Vagina (tissue), 2 donors: ENCODE data around the gene ADNP.

Experiments used
- POLR2AphosphoS5 ChIP-seq, 2 donors: sonication (generic); formaldehyde crosslinking; IDR thresholded peaks; one replicate each; pipeline ENCODE4 v1.9.0; 2017; ENCODE audit warnings: antibody characterized with exemption in 2 of 2, mild to moderate bottlenecking in 2 of 2, low read depth in 1 of 2; ENCODE audit not compliant: insufficient read depth in 1 of 2
- TF ChIP-seq, protein P1 (sequence below), 3 experiments: fragments of 450-650 bp in 2 of 3; fragments of 200-600 bp in 1 of 3; sonication (generic) in 1 of 3; IDR thresholded peaks; one replicate each; pipeline ENCODE4 v1.5.1; 2017 to 2019; ENCODE audit warnings: antibody characterized with exemption in 3 of 3, mild to moderate bottlenecking in 2 of 3, moderate library complexity in 2 of 3

DNA sequence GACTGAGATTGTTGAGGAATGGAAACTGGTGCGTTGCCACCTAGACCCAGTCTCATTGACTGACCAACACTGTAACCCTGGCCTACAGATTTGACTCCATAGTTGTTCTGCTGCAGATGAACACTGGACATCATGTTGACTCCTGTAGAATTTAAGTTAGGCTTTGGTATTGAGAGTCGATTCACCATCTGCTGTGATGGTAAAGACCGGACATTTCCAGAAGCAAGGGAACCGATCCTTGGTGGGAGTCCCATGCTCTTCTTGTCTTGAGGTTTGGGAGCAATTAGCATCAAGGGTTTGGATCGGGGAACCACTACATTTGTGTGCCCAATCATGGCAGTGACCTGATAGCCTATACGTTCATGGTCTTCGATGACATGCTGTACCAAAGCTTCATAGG is 37.6 kb downstream of the ADNP start:
- no peak for TF ChIP-seq POLR2AphosphoS5 (IDR thresholded peaks at IDR 0.05; ENCODE audit: insufficient read depth in 1 of 2, low read depth in 1 of 2)
- TF ChIP-seq, protein P1, sequence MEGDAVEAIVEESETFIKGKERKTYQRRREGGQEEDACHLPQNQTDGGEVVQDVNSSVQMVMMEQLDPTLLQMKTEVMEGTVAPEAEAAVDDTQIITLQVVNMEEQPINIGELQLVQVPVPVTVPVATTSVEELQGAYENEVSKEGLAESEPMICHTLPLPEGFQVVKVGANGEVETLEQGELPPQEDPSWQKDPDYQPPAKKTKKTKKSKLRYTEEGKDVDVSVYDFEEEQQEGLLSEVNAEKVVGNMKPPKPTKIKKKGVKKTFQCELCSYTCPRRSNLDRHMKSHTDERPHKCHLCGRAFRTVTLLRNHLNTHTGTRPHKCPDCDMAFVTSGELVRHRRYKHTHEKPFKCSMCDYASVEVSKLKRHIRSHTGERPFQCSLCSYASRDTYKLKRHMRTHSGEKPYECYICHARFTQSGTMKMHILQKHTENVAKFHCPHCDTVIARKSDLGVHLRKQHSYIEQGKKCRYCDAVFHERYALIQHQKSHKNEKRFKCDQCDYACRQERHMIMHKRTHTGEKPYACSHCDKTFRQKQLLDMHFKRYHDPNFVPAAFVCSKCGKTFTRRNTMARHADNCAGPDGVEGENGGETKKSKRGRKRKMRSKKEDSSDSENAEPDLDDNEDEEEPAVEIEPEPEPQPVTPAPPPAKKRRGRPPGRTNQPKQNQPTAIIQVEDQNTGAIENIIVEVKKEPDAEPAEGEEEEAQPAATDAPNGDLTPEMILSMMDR (IDR thresholded peaks at IDR 0.05) = no peak
